ENCODE measurements around the gene BID.

Gene BID

DNA sequence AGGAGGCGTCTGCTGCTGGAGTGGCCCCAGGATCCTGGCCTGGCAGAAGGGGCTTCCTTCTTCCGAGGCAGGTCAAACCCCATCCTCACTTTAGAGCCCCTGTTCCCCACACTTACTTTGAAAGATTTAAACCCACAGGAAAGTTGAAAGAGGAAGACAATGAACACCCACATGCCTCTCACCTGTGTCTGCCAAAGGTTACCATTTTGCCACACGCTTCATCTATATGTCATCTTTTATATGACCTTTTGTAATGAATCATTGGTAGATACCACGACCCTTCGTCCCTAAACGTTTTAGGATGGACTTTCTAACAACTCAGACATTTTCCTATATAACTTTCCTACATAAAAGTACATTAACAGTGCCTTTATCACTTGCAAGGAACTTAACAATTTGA lies 39.8 kb upstream of the BID start:
- no peak for TF ChIP-seq CTCF (IDR thresholded peaks at IDR 0.05; ENCODE audit: low read depth, low read length)
- in situ Hi-C loops (cut with HindIII; ENCODE audit: low sequenced_read_pairs): no loop called here

GRCh38 chr22:17811119-17811518 lies 36.9 kb upstream of the BID start:
- no peak overlapping the region for H3K4me3 ChIP-seq (ENCODE audit: low read depth, low read length)
- no peak for DNase-seq (ENCODE audit: low read depth, low spot score)
- TF ChIP-seq CTCF (IDR thresholded peaks at IDR 0.05; ENCODE audit: low read depth, low read length): no peak
- in situ Hi-C loops (cut with HindIII; ENCODE audit: low sequenced_read_pairs): no loop called here

More for the DNA sequence above, 39.8 kb upstream of the BID start:
- no peak for DNase-seq (ENCODE audit: low read depth, low spot score)
- no peak overlapping the region for H3K4me3 ChIP-seq (ENCODE audit: low read depth, low read length)

DNA sequence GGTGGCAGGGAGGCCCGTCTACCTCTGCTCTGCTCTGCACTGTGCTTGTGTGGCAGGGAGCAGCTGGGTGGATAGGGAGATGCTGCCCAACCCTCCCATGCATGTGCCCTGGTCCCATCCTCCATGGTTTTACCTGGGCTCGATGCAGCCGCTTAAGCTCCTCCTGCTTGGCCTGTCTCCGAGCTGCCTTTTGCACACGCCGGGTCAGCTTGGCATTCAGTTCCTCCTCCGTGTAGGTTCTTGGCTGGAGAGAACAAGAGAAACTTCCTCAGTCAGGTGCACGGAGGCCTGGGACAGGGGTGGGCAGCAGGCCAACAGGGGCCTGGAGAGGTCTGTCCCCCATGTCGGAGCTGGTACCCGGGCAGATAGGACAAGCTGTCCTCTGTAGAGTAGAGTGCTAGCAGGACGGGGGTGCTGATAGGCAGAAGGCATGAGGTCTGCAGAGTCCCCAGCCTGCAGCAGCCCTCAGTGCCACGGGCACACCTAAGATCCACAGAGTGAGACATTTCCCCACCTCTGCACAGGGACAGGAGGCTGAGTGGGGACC lies 36.4 kb upstream of the BID start:
- no peak overlapping the region for H3K4me3 ChIP-seq (ENCODE audit: low read depth, low read length)
- DNase-seq (ENCODE audit: low read depth, low spot score): no peak
- TF ChIP-seq CTCF (IDR thresholded peaks at IDR 0.05; ENCODE audit: low read depth, low read length): no peak
- in situ Hi-C loops (cut with HindIII; ENCODE audit: low sequenced_read_pairs): no loop called here

DNA sequence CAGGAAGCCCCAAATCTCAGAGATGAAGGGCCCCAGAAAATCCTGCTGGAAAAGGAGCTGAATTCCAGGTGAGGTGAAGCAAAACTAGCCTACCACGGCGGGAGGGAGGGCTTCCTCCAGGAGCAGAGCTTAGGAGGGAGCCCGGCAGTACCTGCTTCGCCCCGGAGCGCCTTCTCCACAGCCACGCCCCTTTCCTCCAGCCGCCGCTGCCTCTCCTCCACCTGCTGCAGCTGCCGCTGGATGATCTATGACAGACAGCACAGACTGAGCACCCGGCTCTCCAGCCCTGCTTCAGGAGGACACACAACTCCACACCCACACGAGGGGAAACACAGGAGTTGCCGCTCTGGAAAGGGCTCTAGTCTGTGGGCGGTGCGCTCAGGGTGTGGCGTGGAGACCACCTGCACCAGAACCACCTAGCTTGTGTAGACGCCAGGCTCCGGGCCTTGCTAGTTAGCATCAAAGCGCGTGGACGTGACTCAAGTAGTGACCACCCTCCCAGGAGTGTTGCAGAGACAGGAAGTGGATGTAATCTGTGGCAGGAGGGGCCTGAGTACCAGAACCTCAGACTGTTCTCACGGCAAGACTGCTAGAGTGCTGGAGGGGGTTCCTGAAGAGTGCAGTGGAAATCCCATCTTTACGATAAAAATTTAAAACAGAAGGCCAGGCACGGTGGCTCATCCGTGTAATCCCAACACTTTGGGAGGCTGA lies 34.6 kb upstream of the BID start:
- TF ChIP-seq CTCF (IDR thresholded peaks at IDR 0.05; ENCODE audit: low read depth, low read length): no peak
- in situ Hi-C loops (cut with HindIII; ENCODE audit: low sequenced_read_pairs): no loop called here
- no peak overlapping the region for H3K4me3 ChIP-seq (ENCODE audit: low read depth, low read length)
- DNase-seq (ENCODE audit: low read depth, low spot score): no peak

DNA sequence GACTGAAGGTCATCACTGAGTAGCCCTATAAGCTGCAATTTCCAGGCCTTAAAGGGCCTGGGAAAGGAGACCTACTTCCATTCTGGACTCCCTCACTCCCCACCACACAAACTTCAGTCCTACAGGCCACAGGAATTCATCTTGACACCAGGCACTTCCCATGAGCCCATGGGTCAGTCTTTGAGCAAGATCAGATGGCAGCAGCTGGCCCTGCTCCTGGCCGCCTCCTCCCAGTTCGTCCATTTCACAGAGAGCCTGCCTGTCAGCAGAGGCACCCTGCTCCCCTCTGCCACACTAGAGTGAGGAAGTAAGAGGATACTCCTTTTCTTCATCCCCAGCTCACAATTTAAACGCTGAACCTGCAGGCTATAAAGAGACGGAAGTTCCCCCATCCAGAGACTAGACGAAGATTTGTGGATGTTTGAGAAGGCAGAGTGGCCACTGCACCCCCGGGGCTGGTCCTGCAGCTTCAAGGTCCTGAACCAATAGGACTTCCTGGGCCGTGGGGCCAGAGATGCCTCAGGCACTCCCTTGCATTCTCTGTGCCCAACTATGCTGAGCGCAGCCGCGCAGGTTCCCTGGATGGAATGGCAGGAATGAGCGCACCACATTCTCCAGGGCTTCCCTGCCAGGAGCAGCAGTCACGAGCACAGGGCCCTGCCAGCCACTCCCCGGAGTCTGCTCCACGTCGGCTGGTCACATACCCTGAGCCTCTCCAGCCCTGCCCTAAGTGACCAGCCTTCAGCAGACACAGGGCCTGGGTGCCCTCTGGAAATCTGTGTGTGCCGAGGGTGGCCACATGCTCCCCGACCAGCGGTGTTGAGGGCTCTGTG lies 33.5 kb upstream of the BID start:
- peak; percentile 18 for DNase-seq (ENCODE audit: low read depth, low spot score)
- in situ Hi-C loops (cut with HindIII; ENCODE audit: low sequenced_read_pairs): no loop called here
- TF ChIP-seq CTCF (IDR thresholded peaks at IDR 0.05; ENCODE audit: low read depth, low read length): no peak
- no peak overlapping the region for H3K4me3 ChIP-seq (ENCODE audit: low read depth, low read length)

- in situ Hi-C loops (cut with HindIII; ENCODE audit: low sequenced_read_pairs): no loop called here
- no peak overlapping the region for H3K4me3 ChIP-seq (ENCODE audit: low read depth, low read length)
- TF ChIP-seq CTCF (IDR thresholded peaks at IDR 0.05; ENCODE audit: low read depth, low read length): no peak
- DNase-seq (ENCODE audit: low read depth, low spot score): no peak
Measured at GRCh38 chr22:17807086-17807485, 32.8 kb upstream of the BID start.
